ENCODE measurements around the gene SLC15A5.

Gene SLC15A5

DNA sequence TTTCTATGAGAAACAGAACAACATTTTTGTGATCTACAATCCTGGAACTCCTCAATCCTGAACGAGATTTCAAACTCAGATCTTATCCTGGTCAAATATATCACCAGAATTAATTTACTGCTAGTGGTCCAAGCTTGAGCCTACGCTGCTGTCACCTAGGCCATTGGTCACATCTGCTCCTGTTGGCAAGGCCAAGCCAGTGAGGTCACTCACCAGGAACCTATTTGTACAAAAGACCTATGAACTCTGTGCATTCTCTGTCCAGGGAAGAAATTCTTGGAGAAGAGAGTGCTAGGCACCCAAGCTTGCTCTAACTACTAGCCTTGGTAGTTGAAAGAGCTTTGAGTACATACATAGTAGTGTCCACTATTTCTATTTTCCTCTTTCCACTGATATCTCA, 106.1 kb downstream of the SLC15A5 start:
- no peak for DNase-seq

GRCh38 chr12:16168078-16168477, 109.4 kb downstream of the SLC15A5 start:
- no peak for DNase-seq

GRCh38 chr12:16166563-16167470, 110.7 kb downstream of the SLC15A5 start:
- DNase-seq, result no peak

DNA sequence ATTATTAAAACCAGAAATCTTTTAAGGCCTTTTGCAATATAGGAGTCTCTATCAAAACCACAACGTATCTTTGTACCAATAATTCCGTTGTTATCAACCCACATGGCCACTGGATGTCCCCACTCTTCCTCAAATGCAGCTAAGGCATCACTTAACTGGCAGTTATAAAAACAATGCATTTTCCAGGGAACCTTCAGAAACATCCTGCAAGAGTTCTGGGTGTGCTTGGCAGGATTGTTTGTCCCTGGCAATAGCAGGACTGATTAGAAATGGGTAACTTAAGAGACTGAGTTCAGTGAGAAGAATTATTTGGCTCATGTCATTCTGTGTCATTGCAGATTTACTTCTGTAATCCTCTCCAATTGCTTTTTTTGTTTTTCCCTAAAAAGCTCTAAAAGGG, 112.0 kb downstream of the SLC15A5 start:
- no peak for DNase-seq

DNA sequence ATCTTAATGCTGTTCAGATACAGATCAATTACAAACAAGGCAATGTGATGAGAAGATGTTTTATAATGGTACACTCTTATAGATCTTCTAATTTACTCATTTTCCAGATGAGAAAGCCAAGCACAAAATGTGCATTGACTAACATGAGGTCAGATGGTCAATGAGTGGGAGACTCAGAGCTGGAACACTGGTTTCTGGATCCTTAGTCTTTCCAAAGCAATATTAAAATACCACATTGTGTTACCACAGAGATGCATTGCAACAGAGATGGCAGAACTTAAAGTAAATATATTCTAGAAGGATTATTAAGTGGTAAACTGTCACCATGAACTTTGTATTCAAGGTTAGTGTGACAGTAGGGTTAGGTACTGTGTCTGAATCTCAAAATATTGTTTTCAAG, 113.6 kb downstream of the SLC15A5 start:
- no peak for DNase-seq

GRCh38 chr12:16163146-16163545, 114.3 kb downstream of the SLC15A5 start:
- no peak for DNase-seq

DNA sequence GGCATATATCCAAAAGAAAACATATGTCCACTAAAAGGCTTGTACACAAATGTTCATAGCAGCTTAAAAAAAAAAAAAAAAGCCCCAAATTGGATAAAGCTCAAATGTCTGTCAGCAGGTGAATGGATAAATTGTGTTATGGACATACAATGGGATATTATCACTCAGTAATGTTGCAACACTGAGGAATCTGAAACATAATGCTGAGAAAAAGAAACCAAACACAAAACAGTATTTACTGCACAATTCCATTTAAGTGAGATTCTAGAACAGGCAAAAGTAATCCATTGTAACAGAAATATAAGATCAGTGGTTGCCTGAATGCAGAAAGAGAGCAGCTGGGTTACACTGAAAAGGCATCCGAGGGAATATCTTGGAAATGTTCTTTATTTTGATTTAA, 117.9 kb downstream of the SLC15A5 start:
- no peak for DNase-seq

GRCh38 chr12:16158050-16158449, 119.4 kb downstream of the SLC15A5 start:
- DNase-seq, result no peak

- DNase-seq, result no peak
Measured at GRCh38 chr12:16155938-16156337, 121.5 kb downstream of the SLC15A5 start.

DNA sequence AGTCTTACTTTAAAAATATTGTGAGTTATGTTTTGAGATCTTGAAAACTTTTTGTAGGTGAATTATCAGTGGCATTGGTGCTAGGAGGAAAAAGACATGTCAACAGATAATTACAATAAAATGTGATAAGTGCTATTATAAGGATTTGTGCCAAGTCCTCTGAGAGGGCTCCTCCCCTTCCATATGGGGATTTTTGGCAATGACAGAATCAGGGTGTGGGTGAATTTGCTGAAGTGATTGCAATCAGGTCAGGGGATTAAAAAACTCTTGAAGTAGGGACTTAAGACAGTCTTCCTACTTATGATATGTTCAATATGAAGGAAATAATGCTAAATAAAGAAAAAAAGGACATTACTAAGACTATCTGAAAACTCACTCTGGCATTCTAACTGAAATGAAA, 122.5 kb downstream of the SLC15A5 start:
- DNase-seq, result no peak

- DNase-seq, result no peak
Measured at GRCh38 chr12:16152885-16153673, 124.4 kb downstream of the SLC15A5 start.

- no peak for DNase-seq
Measured at GRCh38 chr12:16150276-16150675, 127.2 kb downstream of the SLC15A5 start.

GRCh38 chr12:16148938-16149337, 128.5 kb downstream of the SLC15A5 start:
- DNase-seq, result no peak

Data from activated CD4-positive, alpha-beta T cell treated with anti-CD3 and anti-CD28 coated beads, Interleukin-10, Interleukin-2, amounts not matched to agents 100 ng/mL and 50 ng/mL, durations not matched to agents 16 hours and 8 hours (primary cell).